ENCODE results near the gene BMP6. TPM values are rescaled to one million over a fixed set of nuclear protein-coding genes. Genes with fewer than 3 reads are reported as not detected.

BMP6 gene
- total RNA-seq, 1 experiment from 2014 or later = not detected

GRCh38 chr6:7865781-7866180 is 139.9 kb downstream of the BMP6 start:
- CTCF ChIA-PET = no interaction called here
- H3K79me2 ChIP-seq (ENCODE audit: low read depth) = no peaks in the 10 kb centered on the region
- H3F3A ChIP-seq (ENCODE audit: insufficient read depth, low read depth) = no peaks in the 10 kb centered on the region
- no peaks in the 10 kb centered on the region for H3K9me3 ChIP-seq (ENCODE audit: insufficient read depth, low read depth)
- no peak overlapping the region for H3K4me3 ChIP-seq
- intact Hi-C loops (cut with micrococcal nuclease; ENCODE audit: unreplicated experiment) = no loop called here
- no peaks in the 10 kb centered on the region for H3K4me1 ChIP-seq (replicated peaks; ENCODE audit: insufficient read depth)
- H3K36me3 ChIP-seq (ENCODE audit: low read depth) = no peaks in the 10 kb centered on the region
- H3K9me2 ChIP-seq (ENCODE audit: insufficient read depth) = no peaks in the 10 kb centered on the region
- TF ChIP-seq, protein P1, sequence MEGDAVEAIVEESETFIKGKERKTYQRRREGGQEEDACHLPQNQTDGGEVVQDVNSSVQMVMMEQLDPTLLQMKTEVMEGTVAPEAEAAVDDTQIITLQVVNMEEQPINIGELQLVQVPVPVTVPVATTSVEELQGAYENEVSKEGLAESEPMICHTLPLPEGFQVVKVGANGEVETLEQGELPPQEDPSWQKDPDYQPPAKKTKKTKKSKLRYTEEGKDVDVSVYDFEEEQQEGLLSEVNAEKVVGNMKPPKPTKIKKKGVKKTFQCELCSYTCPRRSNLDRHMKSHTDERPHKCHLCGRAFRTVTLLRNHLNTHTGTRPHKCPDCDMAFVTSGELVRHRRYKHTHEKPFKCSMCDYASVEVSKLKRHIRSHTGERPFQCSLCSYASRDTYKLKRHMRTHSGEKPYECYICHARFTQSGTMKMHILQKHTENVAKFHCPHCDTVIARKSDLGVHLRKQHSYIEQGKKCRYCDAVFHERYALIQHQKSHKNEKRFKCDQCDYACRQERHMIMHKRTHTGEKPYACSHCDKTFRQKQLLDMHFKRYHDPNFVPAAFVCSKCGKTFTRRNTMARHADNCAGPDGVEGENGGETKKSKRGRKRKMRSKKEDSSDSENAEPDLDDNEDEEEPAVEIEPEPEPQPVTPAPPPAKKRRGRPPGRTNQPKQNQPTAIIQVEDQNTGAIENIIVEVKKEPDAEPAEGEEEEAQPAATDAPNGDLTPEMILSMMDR (conservative IDR thresholded peaks at IDR 0.05) = no peak
- no peak for TF ChIP-seq EZH2 (IDR thresholded peaks at IDR 0.05; ENCODE audit: low read depth)
- no peak for DNase-seq
- no peak overlapping the region for H3K4me2 ChIP-seq
- no TSS peak for BruUV-seq (replicated peaks)
- no peak overlapping the region for H2AFZ ChIP-seq
- POLR2A ChIA-PET (ENCODE audit: unreplicated experiment) = no interaction called here
- H4K20me1 ChIP-seq (ENCODE audit: insufficient read depth) = no peaks in the 10 kb centered on the region
- no peak overlapping the region for H3K27ac ChIP-seq
- H3K27me3 ChIP-seq (ENCODE audit: insufficient read depth, low read depth) = no peaks in the 10 kb centered on the region

GRCh38 chr6:7866526-7866925 is 140.6 kb downstream of the BMP6 start:
- H2AFZ ChIP-seq = no peak overlapping the region
- intact Hi-C loops (cut with micrococcal nuclease; ENCODE audit: unreplicated experiment) = no loop called here
- H3K4me1 ChIP-seq (replicated peaks; ENCODE audit: insufficient read depth) = no peaks in the 10 kb centered on the region
- H3K4me2 ChIP-seq = no peak overlapping the region
- BruUV-seq (replicated peaks) = no TSS peak
- no peaks in the 10 kb centered on the region for H4K20me1 ChIP-seq (ENCODE audit: insufficient read depth)
- no peaks in the 10 kb centered on the region for H3K79me2 ChIP-seq (ENCODE audit: low read depth)
- ChIA-PET POLR2A (ENCODE audit: unreplicated experiment) (no interaction called here), CTCF (no interaction called here)
- no peaks in the 10 kb centered on the region for H3K9me2 ChIP-seq (ENCODE audit: insufficient read depth)
- H3K9me3 ChIP-seq (ENCODE audit: insufficient read depth, low read depth) = no peaks in the 10 kb centered on the region
- no peaks in the 10 kb centered on the region for H3K36me3 ChIP-seq (ENCODE audit: low read depth)
- no peaks in the 10 kb centered on the region for H3K27me3 ChIP-seq (ENCODE audit: insufficient read depth, low read depth)
- no peak for DNase-seq
- no peak for TF ChIP-seq EZH2 (IDR thresholded peaks at IDR 0.05; ENCODE audit: low read depth)
- TF ChIP-seq, protein P1 (conservative IDR thresholded peaks at IDR 0.05) = no peak
- no peak overlapping the region for H3K4me3 ChIP-seq
- H3K27ac ChIP-seq = no peak overlapping the region
- no peaks in the 10 kb centered on the region for H3F3A ChIP-seq (ENCODE audit: insufficient read depth, low read depth)

- Histone ChIP-seq H3K9me3 (ENCODE audit: insufficient read depth, low read depth) (no peaks in the 10 kb centered on the region; the same call in 1 of the 2 replicates), H3K4me1 (replicated peaks; ENCODE audit: insufficient read depth) (no peaks in the 10 kb centered on the region), H3K9me2 (ENCODE audit: insufficient read depth) (no peaks in the 10 kb centered on the region), H2AFZ (no peak overlapping the region), H4K20me1 (ENCODE audit: insufficient read depth) (no peaks in the 10 kb centered on the region), H3K27me3 (ENCODE audit: insufficient read depth, low read depth) (no peaks in the 10 kb centered on the region), H3K27ac (no peak overlapping the region), H3K79me2 (ENCODE audit: low read depth) (no peaks in the 10 kb centered on the region), H3K36me3 (ENCODE audit: low read depth) (no peaks in the 10 kb centered on the region), H3F3A (ENCODE audit: insufficient read depth, low read depth) (no peaks in the 10 kb centered on the region), H3K4me3 (no peak overlapping the region), H3K4me2 (no peak overlapping the region)
- intact Hi-C loops (cut with micrococcal nuclease; ENCODE audit: unreplicated experiment) = no loop called here
- ChIA-PET CTCF (no interaction called here), POLR2A (ENCODE audit: unreplicated experiment) (no interaction called here)
- no peak for TF ChIP-seq EZH2 (IDR thresholded peaks at IDR 0.05; ENCODE audit: low read depth)
- TF ChIP-seq, protein P1 (conservative IDR thresholded peaks at IDR 0.05) = no peak
- no TSS peak for BruUV-seq (replicated peaks)
- DNase-seq = no peak
Observed at GRCh38 chr6:7868926-7869325, 143.0 kb downstream of the BMP6 start.
